SK-N-SH (cell line): ENCODE data around the gene LBHD1. TPM values are rescaled to one million over a fixed set of nuclear protein-coding genes. Genes with fewer than 3 reads are reported as not detected.

ENCODE experiments used
- CTCF ChIA-PET: fragments of 300-600, 350-600 bp; formaldehyde crosslinking; extraction: SDS; loops from one replicate; lab custom pipeline; 2021; lab: Yijun Ruan, JAX
- POLR2A ChIA-PET: fragments of 350-600 bp; sonication (Branson Sonifier 250); formaldehyde crosslinking; extraction: SDS; loops from one replicate; lab custom pipeline; 2020; ENCODE audit warnings: antibody characterized with exemption, inconsistent platforms; lab: Yijun Ruan, JAX
- DNase-seq: peaks from one replicate; pipeline ENCODE4 v3.0.0; 2012
- H2AFZ ChIP-seq: fragments of 200-600 bp; sonication (generic); 2 replicates; pipeline ENCODE4 v1.8.1; 2016; ENCODE audit warnings: antibody characterized with exemption, mild to moderate bottlenecking, low read depth
- H3F3A ChIP-seq: fragments of 200-600 bp; sonication (generic); replicated peaks from 2 replicates; pipeline ENCODE3; 2016; ENCODE audit warnings: antibody characterized with exemption, mild to moderate bottlenecking; ENCODE audit not compliant: insufficient read depth
- H3K27ac ChIP-seq, 2 experiments: fragments of 200-500 bp in 1 of 2; fragments of 200-600 bp in 1 of 2; sonication (Bioruptor generic) in 1 of 2; sonication (generic), shearing (Covaris generic) in 1 of 2; 2 replicates each; pipeline versions ENCODE4 v1.5.1 to v1.6.1; 2014 to 2016; ENCODE audit warnings: low read depth in 2 of 2, inconsistent platforms in 1 of 2, low read length in 1 of 2, mild to moderate bottlenecking in 1 of 2, mixed read lengths in 1 of 2
- H3K27me3 ChIP-seq: fragments of 200-600 bp; sonication (generic), shearing (Covaris generic); 2 replicates; pipeline ENCODE4 v1.6.1; 2016; ENCODE audit warnings: mixed run types; ENCODE audit not compliant: insufficient read depth
- H3K36me3 ChIP-seq, 2 experiments: fragments of 200-500 bp in 1 of 2; fragments of 200-600 bp in 1 of 2; sonication (Bioruptor generic) in 1 of 2; sonication (generic) in 1 of 2; replicated peaks in 1 of 2; 2 replicates each; pipeline versions ENCODE3 to v1.5.1; 2014 to 2016; ENCODE audit warnings: low read length in 1 of 2, mild to moderate bottlenecking in 1 of 2; ENCODE audit not compliant: insufficient read depth in 2 of 2, control insufficient read depth in 1 of 2
- H3K4me1 ChIP-seq, 2 experiments: fragments of 200-500 bp in 1 of 2; fragments of 200-600 bp in 1 of 2; sonication (Bioruptor generic) in 1 of 2; sonication (generic), shearing (Covaris generic) in 1 of 2; 2 replicates each; pipeline versions ENCODE4 v1.5.1 to v1.6.1; 2014 to 2016; ENCODE audit warnings: low read depth in 1 of 2, low read length in 1 of 2, mixed run types in 1 of 2; ENCODE audit not compliant: insufficient read depth in 2 of 2, control insufficient read depth in 1 of 2
- H3K4me2 ChIP-seq: fragments of 200-600 bp; sonication (generic), shearing (Covaris generic); 2 replicates; pipeline ENCODE4 v1.6.1; 2017; ENCODE audit warnings: mixed run types
- H3K4me3 ChIP-seq, 2 experiments: fragments of 200-500 bp in 1 of 2; fragments of 200-600 bp in 1 of 2; sonication (Bioruptor generic) in 1 of 2; sonication (generic), shearing (Covaris generic) in 1 of 2; 2 replicates each; pipeline versions ENCODE4 v1.5.1 to v1.8.1; 2014 to 2016; ENCODE audit warnings: low read depth in 2 of 2, inconsistent platforms in 1 of 2, low read length in 1 of 2, mild to moderate bottlenecking in 1 of 2, mixed read lengths in 1 of 2, moderate library complexity in 1 of 2
- H3K79me2 ChIP-seq: fragments of 200-600 bp; sonication (generic); 2 replicates; pipeline ENCODE4 v1.8.1; 2017; ENCODE audit warnings: mild to moderate bottlenecking; ENCODE audit not compliant: insufficient read depth
- H3K9ac ChIP-seq: fragments of 200-600 bp; sonication (generic); 2 replicates; pipeline ENCODE4 v1.6.1; 2017; ENCODE audit warnings: mixed run types
- H3K9me2 ChIP-seq: fragments of 200-600 bp; sonication (generic); 2 replicates; pipeline ENCODE4 v1.6.1; 2017; ENCODE audit warnings: mixed run types
- H3K9me3 ChIP-seq: fragments of 200-600 bp; sonication (generic); 2 replicates; pipeline ENCODE4 v1.6.1; 2017; ENCODE audit warnings: mixed run types, mild to moderate bottlenecking, moderate library complexity
- H4K20me1 ChIP-seq: fragments of 200-600 bp; sonication (generic); 2 replicates; pipeline ENCODE4 v1.6.1; 2017; ENCODE audit warnings: mild to moderate bottlenecking, mixed run types; ENCODE audit not compliant: insufficient read depth
- CHD2 ChIP-seq: fragments of 150-350 bp; IDR thresholded peaks from 2 replicates; pipeline ENCODE4 v1.6.1; 2018; ENCODE audit warnings: low read length; ENCODE audit not compliant: partially characterized antibody
- EP300 ChIP-seq, 2 experiments: IDR thresholded peaks; 2 replicates each; pipeline versions ENCODE4 v1.4.0 to v1.6.1; 2012; ENCODE audit warnings: borderline replicate concordance in 1 of 2, low read depth in 1 of 2, low read length in 1 of 2
- FOSL2 ChIP-seq: IDR thresholded peaks from 2 replicates; pipeline ENCODE4 v1.4.0; 2012; ENCODE audit warnings: low read depth, mild to moderate bottlenecking, moderate library complexity, borderline replicate concordance
- FOXM1 ChIP-seq: IDR thresholded peaks from 2 replicates; pipeline ENCODE4 v1.4.0; 2012; ENCODE audit warnings: low read depth, mild to moderate bottlenecking
- GABPA ChIP-seq: IDR thresholded peaks from 2 replicates; pipeline ENCODE4 v1.4.0; 2012; ENCODE audit warnings: low read depth, mild to moderate bottlenecking
- GATA2 ChIP-seq: sonication (generic); formaldehyde crosslinking; IDR thresholded peaks from 2 replicates; pipeline ENCODE4 v1.5.0; 2020; ENCODE audit warnings: mild to moderate bottlenecking, missing genetic modification reagents
- MEF2A ChIP-seq: IDR thresholded peaks from 2 replicates; pipeline ENCODE4 v1.4.0; 2012; ENCODE audit warnings: low read depth, borderline replicate concordance
- MXI1 ChIP-seq: IDR thresholded peaks from 2 replicates; pipeline ENCODE4 v1.6.1; 2012; ENCODE audit warnings: mild to moderate bottlenecking, low read depth, low read length, improper control_type of control experiment
- NRF1 ChIP-seq: IDR thresholded peaks from 2 replicates; pipeline ENCODE4 v1.6.1; 2012; ENCODE audit warnings: low read depth, mild to moderate bottlenecking, low read length
- POLR2AphosphoS5 ChIP-seq: IDR thresholded peaks from 2 replicates; pipeline ENCODE4 v1.6.1; 2012; ENCODE audit warnings: low read depth, low read length
- RAD21 ChIP-seq: IDR thresholded peaks from 2 replicates; pipeline ENCODE4 v1.6.1; 2012; ENCODE audit warnings: mild to moderate bottlenecking, low read length
- RCOR1 ChIP-seq: fragments of 150-350 bp; IDR thresholded peaks from 2 replicates; pipeline ENCODE4 v1.6.1; 2017; ENCODE audit warnings: antibody characterized with exemption, low read length
- REST ChIP-seq: IDR thresholded peaks from 2 replicates; pipeline ENCODE4 v1.6.1; 2012; ENCODE audit warnings: mild to moderate bottlenecking, low read depth, low read length, moderate library complexity
- RFX5 ChIP-seq: IDR thresholded peaks from 2 replicates; pipeline ENCODE4 v1.6.1; 2012; ENCODE audit warnings: mild to moderate bottlenecking, improper control_type of control experiment, low read length
- RXRA ChIP-seq: IDR thresholded peaks from 2 replicates; pipeline ENCODE4 v1.4.0; 2012; ENCODE audit warnings: low read depth, mild to moderate bottlenecking, borderline replicate concordance
- SIN3A ChIP-seq: IDR thresholded peaks from 2 replicates; pipeline ENCODE4 v1.6.1; 2012; ENCODE audit warnings: low read depth, mild to moderate bottlenecking, low read length, moderate library complexity, borderline replicate concordance
- TCF12 ChIP-seq: IDR thresholded peaks from 2 replicates; pipeline ENCODE4 v1.4.0; 2012
- TEAD4 ChIP-seq: IDR thresholded peaks from 2 replicates; pipeline ENCODE4 v1.4.0; 2012; ENCODE audit warnings: mild to moderate bottlenecking, borderline replicate concordance; ENCODE audit not compliant: insufficient read depth
- YY1 ChIP-seq: IDR thresholded peaks from 2 replicates; pipeline ENCODE4 v1.4.0; 2012; ENCODE audit warnings: low read depth, mild to moderate bottlenecking
- WGBS: methylation state at CpG from one replicate; pipeline ENCODE4 v1.1.6; 2017; ENCODE audit warnings: low lambda C conversion rate; 5-methylcytosine and 5-hydroxymethylcytosine counted together
- polyA plus RNA-seq, 3 experiments: library from polyadenylated mRNA; depleted of rRNA; stranded (reverse); fragments of >200 nt; gene quantifications; 2 replicates each; pipeline ENCODE4 v1.2.3, GENCODE V29; 2012
- TF ChIP-seq, protein P1 (sequence below): fragments of 150-350 bp; IDR thresholded peaks from 2 replicates; pipeline ENCODE4 v1.6.1; 2016; ENCODE audit warnings: mild to moderate bottlenecking, low read depth, low read length
- TF ChIP-seq, protein P2 (sequence below): IDR thresholded peaks from 2 replicates; pipeline ENCODE4 v1.4.0; 2012; ENCODE audit warnings: low read depth
- TF ChIP-seq, protein P3 (sequence below): IDR thresholded peaks from 2 replicates; pipeline ENCODE4 v1.4.0; 2012; ENCODE audit warnings: low read depth, borderline replicate concordance

Gene LBHD1
- polyA plus RNA-seq, 1 of the 3 experiments (the other 2 are of a cell fraction) = 9.7 TPM

- TF ChIP-seq, protein P1, sequence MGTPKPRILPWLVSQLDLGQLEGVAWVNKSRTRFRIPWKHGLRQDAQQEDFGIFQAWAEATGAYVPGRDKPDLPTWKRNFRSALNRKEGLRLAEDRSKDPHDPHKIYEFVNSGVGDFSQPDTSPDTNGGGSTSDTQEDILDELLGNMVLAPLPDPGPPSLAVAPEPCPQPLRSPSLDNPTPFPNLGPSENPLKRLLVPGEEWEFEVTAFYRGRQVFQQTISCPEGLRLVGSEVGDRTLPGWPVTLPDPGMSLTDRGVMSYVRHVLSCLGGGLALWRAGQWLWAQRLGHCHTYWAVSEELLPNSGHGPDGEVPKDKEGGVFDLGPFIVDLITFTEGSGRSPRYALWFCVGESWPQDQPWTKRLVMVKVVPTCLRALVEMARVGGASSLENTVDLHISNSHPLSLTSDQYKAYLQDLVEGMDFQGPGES = no peak
- no peak for TF ChIP-seq RCOR1
- no peak for TF ChIP-seq MXI1
- no peak for TF ChIP-seq RFX5
- TF ChIP-seq TCF12 = peak; percentile 40; the same call in 1 of the 2 replicates
- TF ChIP-seq NRF1 = no peak
- TF ChIP-seq EP300 (IDR thresholded peaks at IDR 0.05; ENCODE audit: borderline replicate concordance in 1 of 2, low read depth in 1 of 2, low read length in 1 of 2) = no peak
- TF ChIP-seq, protein P2, sequence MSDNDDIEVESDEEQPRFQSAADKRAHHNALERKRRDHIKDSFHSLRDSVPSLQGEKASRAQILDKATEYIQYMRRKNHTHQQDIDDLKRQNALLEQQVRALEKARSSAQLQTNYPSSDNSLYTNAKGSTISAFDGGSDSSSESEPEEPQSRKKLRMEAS = no peak
Observed at GRCh38 chr11:62689421-62690183, 17.5 kb upstream of the LBHD1 start, which contains the start of gene LRRN4CL (continued).

DNA sequence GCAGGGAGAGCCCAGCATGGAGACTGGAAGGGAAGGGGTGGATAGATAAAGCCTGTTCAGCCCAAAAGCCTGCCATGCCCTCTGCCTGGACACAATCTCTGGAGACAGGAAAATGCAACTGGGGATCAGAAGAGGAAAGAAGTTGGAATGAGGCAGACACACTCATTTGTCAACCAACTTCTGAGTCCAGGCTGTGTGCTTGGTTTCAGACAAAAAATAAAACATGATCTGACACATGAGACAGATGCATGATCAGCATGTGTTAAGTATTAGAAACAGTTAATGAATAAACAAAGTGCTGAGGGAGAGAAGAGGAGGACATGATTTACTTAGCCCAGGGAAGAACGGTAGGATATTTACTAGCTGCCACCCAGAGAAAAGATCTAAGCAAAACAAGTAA, 16.4 kb upstream of the LBHD1 start:
- peaks cover 12 to 29% of the 10 kb centered on the region in 2 experiments for H3K36me3 ChIP-seq
- H2AFZ ChIP-seq = no peak overlapping the region
- no peak overlapping the region for H3K9ac ChIP-seq
- no peaks in the 10 kb centered on the region for H4K20me1 ChIP-seq
- DNase-seq = no peak
- no peaks in the 10 kb centered on the region for H3K9me2 ChIP-seq
- H3K4me1 ChIP-seq = peaks cover 0 to 6% of the 10 kb centered on the region in 2 experiments; a peak in 1 of 4 replicates
- no peak overlapping the region for H3K4me2 ChIP-seq
- H3K9me3 ChIP-seq = no peaks in the 10 kb centered on the region
- H3K4me3 ChIP-seq = no peak overlapping the region
- CTCF ChIA-PET = interaction anchor here (0.8 to 2.0 kb wide), 2 partner anchors 7 to 293 kb away, joined by 5 to 8 read pairs; no protein-coding TSS in a partner anchor
- H3F3A ChIP-seq = peaks cover 7% of the 10 kb centered on the region
- H3K27ac ChIP-seq = no peak overlapping the region
- no peaks in the 10 kb centered on the region for H3K79me2 ChIP-seq
- H3K27me3 ChIP-seq = no peaks in the 10 kb centered on the region
- 88% methylated on average over 1 of the region's 1 CpG for WGBS
- POLR2A ChIA-PET = no interaction called here
- TF ChIP-seq POLR2AphosphoS5 = no peak
- no peak for TF ChIP-seq TEAD4
- TF ChIP-seq FOSL2 = no peak
- TF ChIP-seq RCOR1 = no peak
- TF ChIP-seq RFX5 = no peak
- TF ChIP-seq EP300 (IDR thresholded peaks at IDR 0.05; ENCODE audit: borderline replicate concordance in 1 of 2, low read depth in 1 of 2, low read length in 1 of 2) = no peak
- TF ChIP-seq GABPA = no peak
- TF ChIP-seq MXI1 = no peak
- no peak for TF ChIP-seq SIN3A
- TF ChIP-seq, protein P3, sequence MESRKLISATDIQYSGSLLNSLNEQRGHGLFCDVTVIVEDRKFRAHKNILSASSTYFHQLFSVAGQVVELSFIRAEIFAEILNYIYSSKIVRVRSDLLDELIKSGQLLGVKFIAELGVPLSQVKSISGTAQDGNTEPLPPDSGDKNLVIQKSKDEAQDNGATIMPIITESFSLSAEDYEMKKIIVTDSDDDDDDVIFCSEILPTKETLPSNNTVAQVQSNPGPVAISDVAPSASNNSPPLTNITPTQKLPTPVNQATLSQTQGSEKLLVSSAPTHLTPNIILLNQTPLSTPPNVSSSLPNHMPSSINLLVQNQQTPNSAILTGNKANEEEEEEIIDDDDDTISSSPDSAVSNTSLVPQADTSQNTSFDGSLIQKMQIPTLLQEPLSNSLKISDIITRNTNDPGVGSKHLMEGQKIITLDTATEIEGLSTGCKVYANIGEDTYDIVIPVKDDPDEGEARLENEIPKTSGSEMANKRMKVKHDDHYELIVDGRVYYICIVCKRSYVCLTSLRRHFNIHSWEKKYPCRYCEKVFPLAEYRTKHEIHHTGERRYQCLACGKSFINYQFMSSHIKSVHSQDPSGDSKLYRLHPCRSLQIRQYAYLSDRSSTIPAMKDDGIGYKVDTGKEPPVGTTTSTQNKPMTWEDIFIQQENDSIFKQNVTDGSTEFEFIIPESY = no peak
- TF ChIP-seq RAD21 = no peak
- no peak for TF ChIP-seq FOXM1
- TF ChIP-seq RXRA = no peak
- no peak for TF ChIP-seq GATA2 (CRISPR knock-in tag)
- TF ChIP-seq CHD2 = no peak
- TF ChIP-seq, protein P1 = no peak
- no peak for TF ChIP-seq REST
- TF ChIP-seq MEF2A = no peak
- no peak for TF ChIP-seq YY1
